HG03378 (cell line): Measurements from ENCODE around the gene LHFPL5.

Experiments used
- ATAC-seq: cut with Tn5 transposase; IDR thresholded peaks from one replicate; pipeline ENCODE4 v1.9.1; 2021; ENCODE audit warnings: mild to moderate bottlenecking, moderate library complexity; ENCODE audit not compliant: unreplicated experiment

The LHFPL5 gene

GRCh38 chr6:35850208-35850607 lies 45.1 kb downstream of the LHFPL5 start:
- no peak for ATAC-seq

- no peak for ATAC-seq
Observed at GRCh38 chr6:35852994-35853393, 47.8 kb downstream of the LHFPL5 start.

- no peak for ATAC-seq
Observed at GRCh38 chr6:35856250-35856649, 51.1 kb downstream of the LHFPL5 start.

- no peak for ATAC-seq
Observed at GRCh38 chr6:35857853-35858252, 52.7 kb downstream of the LHFPL5 start.

GRCh38 chr6:35859367-35859766 lies 54.2 kb downstream of the LHFPL5 start:
- no peak for ATAC-seq
